ENCODE measurements around the gene PDGFRB.

- TF ChIP-seq EGR2 (tag by site-specific recombination; IDR thresholded peaks at IDR 0.05; ENCODE audit: low read depth) (no peak), GLI4 (tag by site-specific recombination; IDR thresholded peaks at IDR 0.05) (no peak), ZNF707 (tag by site-specific recombination; IDR thresholded peaks at IDR 0.05) (no peak), ZNF184 (tag by site-specific recombination; IDR thresholded peaks at IDR 0.05) (no peak), ZNF560 (tag by site-specific recombination; IDR thresholded peaks at IDR 0.05; ENCODE audit: borderline replicate concordance) (no peak), SALL2 (tag by site-specific recombination; IDR thresholded peaks at IDR 0.05; ENCODE audit: borderline replicate concordance) (no peak), CTCF (tag by site-specific recombination; IDR thresholded peaks at IDR 0.05) (no peak), SP3 (tag by site-specific recombination; IDR thresholded peaks at IDR 0.05) (no peak), ZNF24 (tag by site-specific recombination; IDR thresholded peaks at IDR 0.05) (no peak)
Measured at GRCh38 chr5:150122158-150122510, 33.5 kb downstream of the PDGFRB start.

Measured in HEK293 (cell line).